Middle frontal gyrus (tissue), 1 donor: ENCODE results near the gene THOC5.
"Not testable (repeated sequence)": the region's sequence is repeated elsewhere in the genome, so short reads cannot be mapped to it uniquely, and the experiment has no call there.

Experiments used
- DNase-seq: peaks from one replicate; pipeline ENCODE4 v3.0.0-alpha.2; 2015; ENCODE audit warnings: low spot score; ENCODE audit errors: extremely low spot score

THOC5 gene

GRCh38 chr22:29511126-29511862 lies 42.3 kb downstream of the THOC5 start:
- no peak for DNase-seq

GRCh38 chr22:29510542-29510941 lies 43.0 kb downstream of the THOC5 start:
- DNase-seq: no peak

GRCh38 chr22:29509815-29510214 lies 43.7 kb downstream of the THOC5 start:
- DNase-seq: no peak

- no peak for DNase-seq
These were observed 44.3 kb downstream of the THOC5 start for GRCh38 chr22:29509298-29509697.

GRCh38 chr22:29503811-29504372 lies 49.7 kb downstream of the THOC5 start:
- no peak for DNase-seq

GRCh38 chr22:29499852-29500251 lies 53.7 kb downstream of the THOC5 start:
- DNase-seq: no peak

- DNase-seq: no peak
These were observed 59.9 kb downstream of the THOC5 start for GRCh38 chr22:29493636-29494035.

- no peak for DNase-seq
These were observed 62.5 kb downstream of the THOC5 start for GRCh38 chr22:29491012-29491411.

- not testable (repeated sequence) for DNase-seq
These were observed 64.3 kb downstream of the THOC5 start for GRCh38 chr22:29489127-29489780.

- no peak for DNase-seq
These were observed 66.1 kb downstream of the THOC5 start for GRCh38 chr22:29487426-29487986.

GRCh38 chr22:29485448-29485847 lies 68.1 kb downstream of the THOC5 start:
- DNase-seq: no peak

- no peak for DNase-seq
These were observed 68.9 kb downstream of the THOC5 start for GRCh38 chr22:29484642-29485041.

- DNase-seq: no peak
These were observed 70.3 kb downstream of the THOC5 start for GRCh38 chr22:29483254-29483653.

- no peak for DNase-seq
These were observed 70.8 kb downstream of the THOC5 start for GRCh38 chr22:29482726-29483125.

- DNase-seq: no peak
These were observed 71.3 kb downstream of the THOC5 start for GRCh38 chr22:29482253-29482652.

GRCh38 chr22:29481265-29482000 lies 72.1 kb downstream of the THOC5 start:
- no peak for DNase-seq

- DNase-seq: no peak
These were observed 72.9 kb downstream of the THOC5 start for GRCh38 chr22:29480512-29481264.

GRCh38 chr22:29480262-29480511 lies 73.4 kb downstream of the THOC5 start:
- no peak for DNase-seq

GRCh38 chr22:29479417-29480261 lies 73.9 kb downstream of the THOC5 start, which contains the start of gene NEFH:
Gene NEFH, plus strand, starts transcription at chr22:29480218. Its CDS starts 45 bp downstream, at chr22:29480263.
- DNase-seq: no peak
